Measurements from ENCODE around the gene PPP6R1.

PPP6R1 gene

DNA sequence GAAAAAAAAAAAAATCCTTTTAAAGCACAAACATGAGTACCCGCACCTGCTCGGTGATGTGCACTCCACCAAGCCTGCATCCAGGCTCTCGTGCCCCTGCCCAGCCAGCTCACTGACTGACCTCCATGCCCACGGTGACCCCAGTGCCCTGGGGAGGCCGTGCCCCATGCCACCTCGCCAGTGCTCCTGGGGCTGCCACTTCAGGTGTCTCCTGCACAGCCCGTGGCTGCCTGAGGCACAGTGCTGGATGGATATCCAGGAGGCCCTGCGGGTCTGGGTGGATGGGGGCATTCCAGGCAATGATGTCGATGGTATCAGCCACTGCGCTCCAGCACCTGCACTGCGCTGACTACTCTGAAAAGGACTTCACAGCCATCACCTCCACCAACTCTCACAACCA lies 9.0 kb downstream of the PPP6R1 start:
- TF ChIP-seq, protein P1, sequence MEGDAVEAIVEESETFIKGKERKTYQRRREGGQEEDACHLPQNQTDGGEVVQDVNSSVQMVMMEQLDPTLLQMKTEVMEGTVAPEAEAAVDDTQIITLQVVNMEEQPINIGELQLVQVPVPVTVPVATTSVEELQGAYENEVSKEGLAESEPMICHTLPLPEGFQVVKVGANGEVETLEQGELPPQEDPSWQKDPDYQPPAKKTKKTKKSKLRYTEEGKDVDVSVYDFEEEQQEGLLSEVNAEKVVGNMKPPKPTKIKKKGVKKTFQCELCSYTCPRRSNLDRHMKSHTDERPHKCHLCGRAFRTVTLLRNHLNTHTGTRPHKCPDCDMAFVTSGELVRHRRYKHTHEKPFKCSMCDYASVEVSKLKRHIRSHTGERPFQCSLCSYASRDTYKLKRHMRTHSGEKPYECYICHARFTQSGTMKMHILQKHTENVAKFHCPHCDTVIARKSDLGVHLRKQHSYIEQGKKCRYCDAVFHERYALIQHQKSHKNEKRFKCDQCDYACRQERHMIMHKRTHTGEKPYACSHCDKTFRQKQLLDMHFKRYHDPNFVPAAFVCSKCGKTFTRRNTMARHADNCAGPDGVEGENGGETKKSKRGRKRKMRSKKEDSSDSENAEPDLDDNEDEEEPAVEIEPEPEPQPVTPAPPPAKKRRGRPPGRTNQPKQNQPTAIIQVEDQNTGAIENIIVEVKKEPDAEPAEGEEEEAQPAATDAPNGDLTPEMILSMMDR (IDR thresholded peaks at IDR 0.05; ENCODE audit: extremely low read depth, missing control alignments), result no peak
- no peak for DNase-seq (ENCODE audit: low spot score)

DNA sequence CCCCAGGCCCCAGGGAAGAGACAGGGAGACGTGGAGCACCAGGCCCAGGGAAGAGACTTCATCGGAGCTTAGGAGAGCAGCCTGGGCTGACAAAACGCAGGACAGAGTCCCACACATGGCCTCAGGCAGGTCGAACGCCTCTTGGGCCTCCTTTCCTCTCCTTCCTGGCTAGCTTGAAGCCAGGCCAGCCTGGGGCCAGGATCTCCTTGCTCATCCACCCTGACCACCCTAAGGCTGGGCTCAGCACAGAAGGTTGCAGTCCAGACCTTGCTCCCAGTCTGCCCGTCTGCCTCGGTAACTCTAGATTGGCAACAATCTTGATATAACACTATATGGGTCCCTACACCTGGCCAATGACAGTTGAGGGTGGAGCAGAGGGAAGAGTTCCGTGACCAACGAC lies 10.1 kb downstream of the PPP6R1 start:
- DNase-seq (ENCODE audit: low spot score), result peak; percentile 16
- TF ChIP-seq, protein P1 (IDR thresholded peaks at IDR 0.05; ENCODE audit: extremely low read depth, missing control alignments), result no peak

DNA sequence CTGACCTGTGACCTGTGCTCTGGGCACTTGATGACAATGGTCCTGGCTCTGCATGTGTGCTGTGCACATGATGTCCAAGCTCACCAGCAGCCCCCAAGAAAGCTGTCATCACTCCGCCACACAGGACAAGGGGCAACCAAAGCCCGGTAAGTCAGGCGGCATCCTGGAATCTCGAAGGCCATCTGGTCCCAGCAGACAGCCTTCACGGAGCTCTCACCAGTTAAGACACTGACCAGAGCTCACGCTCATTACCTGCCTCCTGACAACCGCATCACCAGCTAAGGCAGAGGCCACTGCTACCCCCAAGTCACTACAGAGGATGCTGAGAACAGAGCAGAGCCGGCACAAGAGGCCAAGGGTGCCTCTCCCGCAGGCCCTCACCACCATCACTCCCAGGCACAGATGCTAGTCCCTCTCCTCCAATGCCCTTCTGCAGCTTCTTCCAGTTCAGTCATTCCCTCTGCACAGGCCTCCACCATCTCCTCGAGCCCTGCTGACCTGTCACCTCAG lies 10.6 kb downstream of the PPP6R1 start:
- no peak for DNase-seq (ENCODE audit: low spot score)
- TF ChIP-seq, protein P1 (IDR thresholded peaks at IDR 0.05; ENCODE audit: extremely low read depth, missing control alignments), result no peak

DNA sequence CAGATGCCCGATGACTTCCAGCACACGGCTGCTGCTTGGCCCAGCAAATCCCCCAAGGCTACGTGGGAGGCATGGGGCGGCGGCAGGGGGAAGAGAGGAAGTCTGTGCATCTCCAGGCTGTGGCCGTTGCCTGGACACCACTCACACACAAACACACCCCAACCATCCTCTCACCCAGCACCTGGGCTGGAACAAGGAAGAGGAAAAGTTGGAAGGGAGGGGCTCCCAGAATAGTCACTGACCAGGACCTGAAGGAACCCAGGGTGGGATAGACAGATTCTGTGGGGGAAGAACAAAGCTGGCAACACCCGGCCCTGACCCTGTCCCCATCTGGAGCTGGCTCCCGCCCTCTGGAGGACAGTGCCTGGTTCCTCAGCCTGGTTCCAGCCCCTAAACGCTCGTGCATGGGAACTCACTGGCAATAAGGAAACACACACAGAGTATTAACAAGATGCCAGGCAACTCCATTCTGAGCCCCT lies 11.2 kb downstream of the PPP6R1 start:
- TF ChIP-seq, protein P1 (IDR thresholded peaks at IDR 0.05; ENCODE audit: extremely low read depth, missing control alignments), result no peak
- peak; percentile 26 for DNase-seq (ENCODE audit: low spot score)

- DNase-seq (ENCODE audit: low spot score), result no peak
- TF ChIP-seq, protein P1 (IDR thresholded peaks at IDR 0.05; ENCODE audit: extremely low read depth, missing control alignments), result no peak
Observed at GRCh38 chr19:55246462-55247451, 12.1 kb downstream of the PPP6R1 start.

DNA sequence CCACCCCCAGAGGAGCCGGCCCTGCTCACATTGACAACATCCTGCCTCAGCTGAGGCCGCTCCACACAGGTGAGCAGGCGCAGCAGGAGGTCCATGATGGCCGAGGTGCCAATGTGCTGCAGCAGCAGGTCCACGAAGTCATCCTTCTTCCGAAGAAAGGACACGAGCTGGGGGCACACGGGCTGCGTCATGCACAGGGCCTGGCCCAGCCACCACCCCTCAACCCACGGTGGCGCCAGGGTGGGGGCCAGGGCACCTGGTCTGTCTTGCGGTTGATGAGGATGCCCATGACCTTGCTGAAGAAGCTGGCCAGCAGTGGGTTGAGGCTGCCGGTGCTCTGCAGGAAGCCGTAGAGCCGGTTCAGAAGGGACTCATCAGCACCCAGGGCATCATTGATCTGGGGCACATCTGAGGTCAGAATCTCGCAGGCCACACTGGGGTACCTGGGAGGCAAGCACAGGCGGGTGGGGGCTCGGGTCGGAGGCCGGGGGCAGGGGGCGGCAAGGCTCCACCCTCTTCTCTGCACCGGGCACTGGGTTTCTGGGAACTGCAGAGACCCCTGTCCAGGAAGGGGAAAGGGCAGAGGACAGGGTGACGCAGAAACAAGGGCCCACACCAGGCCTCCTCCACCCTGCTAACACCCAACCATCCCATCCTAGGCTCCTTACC lies 13.4 kb downstream of the PPP6R1 start:
- DNase-seq (ENCODE audit: low spot score), result no peak
- TF ChIP-seq, protein P1 (IDR thresholded peaks at IDR 0.05; ENCODE audit: extremely low read depth, missing control alignments), result no peak
